CD4-positive, alpha-beta T cell treated with Interferon alpha-2 for 1 hour (primary cell): ENCODE results near the gene APBA2.
"Not testable (repeated sequence)": the region's sequence is repeated elsewhere in the genome, so short reads cannot be mapped to it uniquely, and the experiment has no call there.

Experiments
- DNase-seq, 2 donors: peaks; one replicate each; pipeline ENCODE4 v3.0.0-alpha.2; 2020 to 2022

Gene APBA2

DNA sequence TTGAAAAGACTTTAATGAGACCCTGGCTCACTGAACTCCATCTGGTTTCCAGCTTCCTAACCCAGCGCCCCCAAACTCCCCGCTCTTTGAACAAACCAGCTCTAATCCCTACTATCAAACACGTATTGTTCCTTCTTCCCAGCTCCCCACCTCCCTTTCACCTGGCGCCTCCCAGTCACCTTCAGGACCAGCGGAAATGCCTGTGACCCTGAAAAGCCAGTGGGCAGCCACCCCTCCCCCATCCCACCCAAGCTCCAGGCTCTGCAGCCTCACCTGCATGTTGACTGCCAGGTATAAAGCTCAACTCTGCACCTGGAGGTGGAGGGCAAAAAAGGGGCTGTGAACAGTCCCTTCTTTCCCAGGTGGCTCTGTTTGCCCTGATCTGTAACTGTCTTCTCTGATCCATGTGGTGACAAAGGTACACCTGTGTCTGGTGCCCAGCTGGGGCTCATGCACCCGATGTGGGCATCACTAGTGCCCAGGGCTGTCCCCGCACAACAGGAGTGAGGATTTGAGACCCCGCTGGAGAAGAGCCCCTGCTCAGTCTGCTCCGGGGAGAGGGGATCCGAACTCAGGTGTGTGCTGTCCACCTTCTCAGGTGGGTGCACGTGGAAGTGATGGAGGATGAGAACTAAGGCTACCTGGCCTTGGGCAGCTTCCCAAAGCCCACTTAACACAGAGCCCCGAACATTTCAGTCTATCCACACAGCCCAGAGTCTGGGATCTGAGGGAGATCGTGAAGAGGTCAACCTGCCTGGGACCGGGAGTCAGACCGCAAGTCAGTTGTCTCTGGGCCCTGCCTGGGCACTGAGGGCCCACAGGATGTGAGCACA lies 254.9 kb downstream of the APBA2 start:
- no peak for DNase-seq

GRCh38 chr15:29141308-29142128 lies 255.7 kb downstream of the APBA2 start:
- no peak for DNase-seq

DNA sequence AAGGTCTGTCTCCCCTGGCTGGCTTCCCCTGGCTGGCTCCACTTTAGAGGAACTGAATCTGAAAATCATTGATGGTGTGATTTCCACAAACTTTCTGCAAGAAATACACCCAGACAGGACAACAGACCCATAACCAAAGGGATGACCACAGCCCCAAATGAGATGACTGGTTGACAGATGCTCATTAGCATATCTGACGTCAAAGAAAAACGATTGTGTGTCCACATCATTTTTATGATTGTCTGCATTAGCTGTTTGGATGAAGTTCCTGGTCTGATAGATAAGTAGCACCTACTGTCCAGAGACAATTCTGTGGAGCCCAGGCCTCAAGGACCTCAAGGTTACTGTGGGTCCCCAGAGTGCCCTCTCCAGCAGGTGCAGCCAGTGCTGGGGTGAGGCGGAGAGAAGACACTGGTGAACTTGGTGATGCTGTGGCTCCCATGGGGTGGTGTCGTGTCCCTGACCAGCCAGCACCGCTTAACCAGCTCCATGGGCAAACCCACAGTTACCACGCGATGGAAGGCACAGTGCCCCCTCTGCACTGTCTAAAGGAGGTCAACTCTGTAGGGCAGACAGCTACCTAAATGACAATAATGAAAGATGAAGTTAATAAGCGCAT lies 256.5 kb downstream of the APBA2 start:
- DNase-seq, result no peak

GRCh38 chr15:29143293-29143692 lies 257.5 kb downstream of the APBA2 start:
- no peak for DNase-seq

- no peak for DNase-seq
Measured at GRCh38 chr15:29143909-29144635, 258.3 kb downstream of the APBA2 start.

DNA sequence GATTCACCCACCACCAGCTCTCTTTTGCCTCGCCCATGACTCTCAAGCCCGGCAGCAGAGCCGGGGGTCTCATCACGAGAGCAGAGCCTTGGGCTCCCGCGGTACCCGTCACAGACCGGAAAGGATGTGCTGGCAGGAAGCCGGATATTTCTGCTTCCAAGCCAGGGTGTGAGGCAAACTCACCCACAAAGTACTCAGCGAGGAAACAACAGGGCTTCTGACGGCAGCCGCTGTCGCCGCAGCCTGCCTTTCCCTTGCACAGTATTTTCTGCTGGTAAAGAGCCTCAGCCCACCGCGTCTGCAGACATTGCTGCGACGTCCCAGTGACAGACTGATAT lies 263.9 kb downstream of the APBA2 start:
- no peak for DNase-seq

DNA sequence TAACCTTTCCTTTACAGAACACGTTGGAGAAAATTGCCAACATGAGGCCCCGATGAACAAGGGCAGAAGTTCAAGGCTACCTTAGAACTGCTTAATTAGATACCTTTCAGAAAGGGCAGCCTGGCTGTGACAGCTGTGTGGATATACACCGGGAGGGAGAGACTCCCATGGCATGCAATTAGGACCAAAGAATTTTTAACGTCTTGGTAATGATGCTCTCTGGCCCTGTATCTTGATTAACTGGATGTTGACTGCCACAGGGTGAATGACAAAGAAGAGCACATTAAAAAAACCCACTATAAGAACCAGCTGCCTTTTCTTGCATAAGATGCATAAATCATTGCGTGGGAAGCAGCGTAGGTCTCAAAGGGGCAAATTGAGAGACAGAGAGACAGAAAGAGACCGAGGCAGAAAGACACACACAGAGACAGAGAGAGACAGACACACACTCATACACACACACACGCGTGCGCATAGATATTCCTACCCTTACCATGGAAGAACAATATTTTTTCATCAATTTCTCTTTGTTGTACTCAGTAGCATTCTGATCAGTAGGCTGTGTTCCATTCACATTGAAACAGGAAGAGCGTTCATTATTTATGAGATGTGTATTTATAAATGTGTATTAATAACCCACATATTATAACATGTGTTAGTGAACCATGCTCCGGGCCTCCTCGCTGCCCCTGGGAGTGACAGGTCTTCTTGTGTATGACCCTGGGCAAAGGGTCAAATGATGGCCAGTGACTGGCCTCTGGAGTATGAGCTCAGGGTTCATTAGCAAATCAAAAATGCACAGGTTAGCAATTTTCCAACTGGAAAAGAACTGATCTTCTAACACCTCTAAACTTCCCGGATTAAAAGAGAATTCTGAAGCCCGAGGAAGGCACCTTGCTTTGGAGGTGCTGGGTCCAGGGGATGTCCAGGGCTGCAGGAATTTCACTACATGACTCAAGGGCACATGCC lies 265.0 kb downstream of the APBA2 start:
- DNase-seq, result no peak

- no peak for DNase-seq
Measured at GRCh38 chr15:29151484-29151857, 265.7 kb downstream of the APBA2 start.

DNA sequence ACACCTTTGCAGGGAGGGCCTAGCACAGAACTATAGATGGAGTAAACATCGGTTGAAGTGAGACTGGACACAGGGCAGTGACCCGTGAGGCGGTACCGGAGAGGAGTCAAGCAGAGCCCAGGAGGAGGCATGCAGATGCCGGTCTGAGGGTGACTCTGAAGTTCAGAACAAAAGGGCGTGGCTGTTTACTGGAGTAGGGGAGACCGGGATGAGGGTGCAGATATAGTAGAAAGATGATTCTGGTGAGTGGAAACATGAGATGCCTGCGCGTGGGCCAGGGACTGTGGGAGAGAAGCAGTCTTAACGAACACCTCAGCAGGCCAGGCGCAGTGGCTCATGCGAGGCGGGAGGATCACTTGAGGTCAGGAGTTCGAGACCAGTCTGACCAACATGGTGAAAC lies 270.7 kb downstream of the APBA2 start:
- no peak for DNase-seq

- no peak for DNase-seq
Measured at GRCh38 chr15:29159771-29160455, 274.1 kb downstream of the APBA2 start.

- no peak for DNase-seq
Measured at GRCh38 chr15:29162411-29162810, 276.6 kb downstream of the APBA2 start.

GRCh38 chr15:29167122-29167521 lies 281.3 kb downstream of the APBA2 start:
- DNase-seq, result not testable (repeated sequence)
